Transverse colon (tissue), 4 donors: Measurements from ENCODE around the gene TP53TG5. TPM values are rescaled to one million over a fixed set of nuclear protein-coding genes. Genes with fewer than 3 reads are reported as not detected.

Experiments
- DNase-seq: peaks from one replicate; pipeline ENCODE4 v3.0.0-alpha.2; 2019
- H3K27ac ChIP-seq, 4 donors: fragments of 200-600 bp; sonication (generic); 2 replicates each; pipeline ENCODE4 v1.5.1; 2016 to 2018; ENCODE audit warnings: inconsistent platforms in 4 of 4
- H3K27me3 ChIP-seq: fragments of 200-600 bp; sonication (generic); 2 replicates; pipeline ENCODE4 v1.5.1; 2017; ENCODE audit warnings: inconsistent platforms
- H3K36me3 ChIP-seq, 4 donors: fragments of 200-600 bp; sonication (generic); 2 replicates each; pipeline ENCODE4 v1.5.1; 2017 to 2019; ENCODE audit warnings: inconsistent platforms in 4 of 4
- H3K4me1 ChIP-seq, 4 donors: fragments of 200-600 bp; sonication (generic); 2 replicates each; pipeline ENCODE4 v1.5.1; 2017 to 2020; ENCODE audit warnings: inconsistent platforms in 4 of 4
- H3K4me3 ChIP-seq, 4 donors: fragments of 200-600 bp; sonication (generic); 1 replicate in 1 of 4; 2 replicates in 3 of 4; pipeline versions ENCODE4 v1.5.1 to v1.6.1; 2017 to 2019; ENCODE audit warnings: inconsistent platforms in 4 of 4
- H3K9me3 ChIP-seq, 2 donors: fragments of 200-600 bp; sonication (generic); 2 replicates each; pipeline ENCODE4 v1.5.1; 2017 to 2019; ENCODE audit warnings: inconsistent platforms in 2 of 2
- EP300 ChIP-seq: sonication (generic); formaldehyde crosslinking; IDR thresholded peaks from one replicate; pipeline ENCODE4 v1.6.1; 2017; ENCODE audit warnings: antibody characterized with exemption, low read depth
- POLR2A ChIP-seq: fragments of 450-650 bp; IDR thresholded peaks from one replicate; pipeline ENCODE4 v1.6.1; 2016; ENCODE audit warnings: antibody characterized with exemption, mild to moderate bottlenecking, moderate library complexity
- POLR2AphosphoS5 ChIP-seq, 3 donors: sonication (generic); formaldehyde crosslinking; IDR thresholded peaks; one replicate each; pipeline ENCODE4 v1.6.1; 2016; ENCODE audit warnings: antibody characterized with exemption in 3 of 3
- WGBS, 2 donors: methylation state at CpG; one replicate each; pipeline ENCODE4 v1.1.5; 2018; ENCODE audit warnings: low coverage in 1 of 2; 5-methylcytosine and 5-hydroxymethylcytosine counted together
- in situ Hi-C, 4 donors: fragments of 200-750 bp; cut with MboI; loops; one replicate each; pipeline versions ENCODE4 v1.15.0 to v1.15.1; 2017; ENCODE audit warnings: low sequenced_read_pairs in 3 of 4, low pct_ligation_motif_present in 1 of 4, low pct_unique_long_range_greater_than_20kb in 1 of 4
- intact Hi-C: fragments of 100-400 bp; cut with DNase I; formaldehyde crosslinking; loops from one replicate; pipeline ENCODE4 v1.15.1; 2023; ENCODE audit warnings: low total_unique reads
- total RNA-seq, 4 donors: library from RNA; depleted of rRNA; stranded (reverse); fragments of >200 nt; gene quantifications; one replicate each; pipeline ENCODE4 v1.1.0, GENCODE V29; 2016
- TF ChIP-seq, protein P1 (sequence below), 5 experiments: fragments of 200-600 bp in 3 of 5; fragments of 450-650 bp in 2 of 5; sonication (generic) in 3 of 5; IDR thresholded peaks; 1 replicate in 2 of 5; 2 replicates in 3 of 5; pipeline ENCODE4 v1.5.1; 2016 to 2017; ENCODE audit warnings: antibody characterized with exemption in 5 of 5, inconsistent platforms in 3 of 5, mild to moderate bottlenecking in 2 of 5, moderate library complexity in 1 of 5

The TP53TG5 gene
- total RNA-seq, 4 donors from 2014 or later: 0.14 TPM; not detected in 3

DNA sequence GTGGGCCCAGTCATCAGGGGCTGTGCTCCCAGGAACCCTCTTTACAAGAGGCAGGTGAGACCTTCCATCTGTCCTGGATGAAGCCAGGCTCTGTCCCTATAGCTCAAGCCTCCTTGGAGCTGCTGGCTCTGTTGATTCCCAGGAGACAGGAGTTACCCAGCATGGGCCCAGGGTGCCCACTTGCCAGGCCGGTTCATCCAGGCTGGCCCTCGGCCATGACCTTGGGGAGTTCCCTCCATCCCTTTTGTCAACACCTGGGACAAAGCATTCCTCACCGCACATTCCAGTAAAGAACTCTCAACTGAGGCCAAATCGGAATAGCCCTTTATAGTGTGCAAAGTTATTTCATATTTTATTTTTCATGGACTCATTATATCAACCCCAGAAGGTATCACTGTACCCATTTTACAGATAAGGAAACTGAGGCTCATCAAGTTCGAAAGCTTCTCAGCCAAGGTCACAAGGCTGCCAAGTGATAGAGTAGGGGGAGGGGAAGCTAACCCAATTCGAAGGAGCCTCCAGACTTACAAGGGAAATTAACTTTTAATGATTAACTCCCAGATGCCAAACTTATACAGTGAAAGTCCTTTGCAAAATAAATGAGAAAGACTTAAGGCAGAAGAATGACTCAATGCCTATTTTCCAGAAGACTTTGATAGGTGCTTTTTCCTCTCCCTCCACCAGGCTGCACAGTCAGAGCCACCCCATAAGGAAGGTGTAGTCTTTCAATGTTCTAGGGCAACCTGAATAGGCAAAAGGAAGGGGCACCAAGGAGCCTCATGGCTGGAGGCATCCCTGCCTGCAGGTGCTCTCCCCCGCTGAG is 48.4 kb downstream of the TP53TG5 start:
- H3K27ac ChIP-seq: no peak overlapping the region
- H3K4me3 ChIP-seq: no peak overlapping the region
- no peak for DNase-seq
- no peaks in the 10 kb centered on the region for H3K9me3 ChIP-seq
- in situ Hi-C loops (loop anchor here in 1 of 4 donors (10.0 kb wide), 1 partner anchor 445 kb away; no protein-coding TSS in a partner anchor), intact Hi-C loops (no loop called here)
- H3K4me1 ChIP-seq: no peaks in the 10 kb centered on the region
- H3K36me3 ChIP-seq: peaks cover 0 to 58% (median 23%) of the 10 kb centered on the region in 4 donors
- H3K27me3 ChIP-seq: no peaks in the 10 kb centered on the region
- WGBS, 2 donors: 67 to 70% methylated on average over 2 to 7 of the region's 7 CpGs
- TF ChIP-seq POLR2AphosphoS5 (IDR thresholded peaks at IDR 0.05): no peak
- TF ChIP-seq, protein P1, sequence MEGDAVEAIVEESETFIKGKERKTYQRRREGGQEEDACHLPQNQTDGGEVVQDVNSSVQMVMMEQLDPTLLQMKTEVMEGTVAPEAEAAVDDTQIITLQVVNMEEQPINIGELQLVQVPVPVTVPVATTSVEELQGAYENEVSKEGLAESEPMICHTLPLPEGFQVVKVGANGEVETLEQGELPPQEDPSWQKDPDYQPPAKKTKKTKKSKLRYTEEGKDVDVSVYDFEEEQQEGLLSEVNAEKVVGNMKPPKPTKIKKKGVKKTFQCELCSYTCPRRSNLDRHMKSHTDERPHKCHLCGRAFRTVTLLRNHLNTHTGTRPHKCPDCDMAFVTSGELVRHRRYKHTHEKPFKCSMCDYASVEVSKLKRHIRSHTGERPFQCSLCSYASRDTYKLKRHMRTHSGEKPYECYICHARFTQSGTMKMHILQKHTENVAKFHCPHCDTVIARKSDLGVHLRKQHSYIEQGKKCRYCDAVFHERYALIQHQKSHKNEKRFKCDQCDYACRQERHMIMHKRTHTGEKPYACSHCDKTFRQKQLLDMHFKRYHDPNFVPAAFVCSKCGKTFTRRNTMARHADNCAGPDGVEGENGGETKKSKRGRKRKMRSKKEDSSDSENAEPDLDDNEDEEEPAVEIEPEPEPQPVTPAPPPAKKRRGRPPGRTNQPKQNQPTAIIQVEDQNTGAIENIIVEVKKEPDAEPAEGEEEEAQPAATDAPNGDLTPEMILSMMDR (IDR thresholded peaks at IDR 0.05): no peak
- TF ChIP-seq EP300: no peak
- TF ChIP-seq POLR2A: no peak

DNA sequence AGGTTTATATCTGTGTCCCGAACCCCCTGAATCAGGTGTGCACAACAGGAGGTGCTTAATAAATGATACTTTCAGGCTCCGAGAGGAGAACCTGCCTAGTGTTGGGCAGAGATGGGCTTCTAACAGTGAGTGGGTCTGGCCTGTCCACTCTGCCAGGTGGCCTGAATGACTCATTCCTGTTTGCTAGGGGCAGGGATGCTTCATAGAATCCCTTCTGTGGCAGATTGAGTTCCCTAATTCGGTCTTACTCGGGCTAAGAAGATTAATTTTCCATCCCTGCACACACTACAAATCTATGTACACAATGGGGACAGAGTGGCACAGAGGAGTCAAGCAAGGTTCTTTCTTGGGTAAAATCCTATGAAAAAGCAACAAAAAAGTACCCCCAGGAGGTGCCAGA is 49.7 kb downstream of the TP53TG5 start:
- TF ChIP-seq POLR2AphosphoS5 (IDR thresholded peaks at IDR 0.05) (no peak), EP300 (no peak), POLR2A (no peak)
- TF ChIP-seq, protein P1 (IDR thresholded peaks at IDR 0.05): no peak
- in situ Hi-C loops: loop anchor here in 1 of 4 donors (10.0 kb wide), 1 partner anchor 446 kb away; no protein-coding TSS in a partner anchor
- Histone ChIP-seq H3K9me3 (no peaks in the 10 kb centered on the region), H3K27ac (no peak overlapping the region), H3K4me1 (no peaks in the 10 kb centered on the region), H3K36me3 (peaks cover 0 to 49% (median 23%) of the 10 kb centered on the region in 4 donors), H3K27me3 (no peaks in the 10 kb centered on the region), H3K4me3 (no peak overlapping the region)
- 75 to 93% methylated on average over 2 to 4 of the region's 4 CpGs for WGBS, 2 donors
- intact Hi-C loops: no loop called here
- no peak for DNase-seq

DNA sequence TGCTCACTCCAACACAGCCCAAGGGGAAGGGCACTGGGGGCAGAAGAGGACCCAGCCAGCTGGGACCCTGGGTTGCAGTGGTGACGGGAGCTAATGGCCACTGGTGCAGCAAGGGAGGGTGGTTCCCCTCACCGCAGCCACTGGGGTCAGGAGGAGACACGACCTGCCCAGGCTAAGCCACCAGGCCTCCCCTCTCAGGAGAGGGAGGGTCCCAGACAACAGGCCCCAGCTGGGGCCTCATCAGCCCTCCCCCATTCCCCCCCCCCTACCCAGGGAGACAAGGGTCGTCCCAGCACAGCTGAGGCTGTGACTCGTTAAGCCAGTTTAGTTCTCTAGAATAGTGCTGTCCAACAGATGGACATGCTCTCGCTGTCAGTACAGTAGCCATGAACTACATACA is 52.8 kb downstream of the TP53TG5 start:
- in situ Hi-C loops (loop anchor here in 1 of 4 donors (10.0 kb wide), 1 partner anchor 449 kb away; no protein-coding TSS in a partner anchor), intact Hi-C loops (no loop called here)
- Histone ChIP-seq H3K4me3 (no peak overlapping the region), H3K36me3 (peaks cover 0 to 32% (median 11%) of the 10 kb centered on the region in 4 donors), H3K9me3 (no peaks in the 10 kb centered on the region), H3K27ac (no peak overlapping the region), H3K4me1 (peaks cover 5 to 25% (median 20%) of the 10 kb centered on the region in 4 donors), H3K27me3 (no peaks in the 10 kb centered on the region)
- TF ChIP-seq, protein P1 (IDR thresholded peaks at IDR 0.05): no peak
- TF ChIP-seq POLR2AphosphoS5 (IDR thresholded peaks at IDR 0.05): no peak
- TF ChIP-seq POLR2A: no peak
- TF ChIP-seq EP300: no peak
- WGBS, 2 donors: 80 to 90% methylated on average over 2 to 6 of the region's 6 CpGs
- DNase-seq: no peak

DNA sequence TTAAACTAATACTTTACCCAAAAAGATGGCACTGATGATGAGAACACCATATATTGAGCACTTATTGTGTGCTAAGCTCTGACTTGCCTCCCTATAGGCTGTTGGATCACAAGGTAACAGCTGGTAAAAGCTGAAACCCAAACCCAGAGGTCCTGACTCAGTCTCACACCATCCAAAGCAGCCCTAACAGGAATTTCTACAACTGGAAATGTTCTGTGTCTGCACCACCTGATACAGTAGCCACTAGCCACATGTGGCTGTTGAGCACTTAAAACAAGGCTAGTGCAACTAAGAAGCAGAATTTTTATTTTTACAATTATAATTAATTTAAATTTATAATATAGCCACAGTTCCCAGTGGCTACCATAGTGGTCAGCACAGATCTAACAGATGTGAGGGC is 54.4 kb downstream of the TP53TG5 start:
- Histone ChIP-seq H3K27me3 (no peaks in the 10 kb centered on the region), H3K4me3 (no peak overlapping the region), H3K9me3 (no peaks in the 10 kb centered on the region), H3K27ac (peak overlapping the region in 2 of 4 donors; percentile 10 to 13), H3K4me1 (peaks cover 5 to 35% (median 24%) of the 10 kb centered on the region in 4 donors), H3K36me3 (peaks cover 0 to 18% (median 3%) of the 10 kb centered on the region in 4 donors)
- in situ Hi-C loops (loop anchor here in 2 of 4 donors (10.0 to 25.0 kb wide), 3 partner anchors 114 to 451 kb away; no protein-coding TSS in a partner anchor), intact Hi-C loops (no loop called here)
- DNase-seq: no peak
- TF ChIP-seq POLR2A (no peak), POLR2AphosphoS5 (IDR thresholded peaks at IDR 0.05) (no peak), EP300 (no peak)
- TF ChIP-seq, protein P1 (IDR thresholded peaks at IDR 0.05): no peak
